GM18508 (cell line): ENCODE measurements around the gene CASP8AP2.
"Not testable (repeated sequence)": the region's sequence is repeated elsewhere in the genome, so short reads cannot be mapped to it uniquely, and the experiment has no call there.

Experiments
- ATAC-seq: cut with Tn5 transposase; IDR thresholded peaks from one replicate; pipeline ENCODE4 v1.9.1; 2021; ENCODE audit warnings: moderate number of reproducible peaks; ENCODE audit not compliant: insufficient read depth, unreplicated experiment

Gene CASP8AP2

DNA sequence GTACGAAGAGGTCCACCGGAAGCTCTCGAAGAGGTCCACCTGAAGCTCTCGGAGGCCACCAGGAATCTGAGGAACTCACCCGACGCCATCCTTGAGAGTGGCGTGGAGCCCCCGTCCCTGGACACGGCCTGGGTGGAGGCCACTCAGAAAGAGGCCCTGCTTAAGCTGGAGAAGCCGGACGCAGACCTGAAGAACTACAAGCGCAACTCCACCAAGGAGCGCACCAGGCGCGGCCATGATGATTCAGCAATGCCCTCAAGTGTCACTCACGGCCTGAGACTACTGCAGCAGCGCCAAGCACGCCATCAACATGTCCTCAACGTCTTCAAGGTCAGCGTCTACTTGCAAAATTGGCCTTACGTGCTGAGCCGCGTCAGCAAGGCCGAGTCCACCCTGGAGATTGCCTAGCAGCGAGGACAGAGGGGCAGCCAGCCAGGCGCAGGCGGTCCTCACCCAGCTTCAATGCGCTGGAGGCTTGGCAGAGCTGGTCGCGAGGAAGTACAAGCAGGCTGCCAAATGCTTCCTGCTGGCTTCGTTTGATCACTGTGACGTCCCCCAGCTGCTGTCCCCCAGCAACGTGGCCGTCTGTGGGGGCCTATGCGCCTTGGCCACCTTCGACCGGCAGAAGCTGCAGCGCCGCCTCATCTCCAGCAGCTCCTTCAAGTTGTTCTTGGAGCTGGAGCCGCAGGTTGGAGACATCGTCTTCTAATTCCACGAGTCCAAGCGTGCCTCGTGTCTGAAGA, 56.9 kb downstream of the CASP8AP2 start:
- no peak for ATAC-seq

DNA sequence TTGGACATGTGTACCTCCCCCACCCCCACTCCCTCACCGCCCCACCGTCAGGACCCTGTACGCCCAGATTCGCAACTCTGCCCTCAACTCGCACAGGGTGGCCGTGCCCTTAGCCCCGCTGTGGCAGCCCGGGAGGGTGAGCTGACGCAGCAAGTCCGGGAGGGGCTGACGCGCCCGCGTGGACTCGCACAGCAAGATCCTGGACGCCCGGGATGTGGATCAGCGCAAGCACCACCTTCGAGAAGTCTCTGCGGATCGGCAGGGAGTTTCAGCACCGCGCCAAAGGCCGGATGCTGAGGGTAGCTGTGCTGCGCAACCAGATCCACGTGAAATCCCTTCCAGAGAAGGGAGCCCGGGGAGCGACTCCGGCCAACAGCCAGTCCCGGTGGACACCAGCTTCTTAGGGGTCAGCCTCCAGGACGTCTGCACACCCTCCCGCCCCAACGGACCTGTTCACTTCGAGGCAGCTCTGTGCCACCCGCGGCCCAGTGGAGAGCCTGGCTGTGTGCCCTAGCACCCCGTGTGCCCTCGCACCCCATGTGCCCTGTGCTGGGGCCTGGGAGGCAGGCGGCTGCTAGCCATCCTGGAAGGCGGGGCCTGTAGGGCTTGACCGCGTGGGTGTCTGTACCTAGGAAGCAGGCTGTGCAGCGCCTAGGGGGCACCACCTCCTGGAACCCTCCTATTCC, 57.9 kb downstream of the CASP8AP2 start:
- no peak for ATAC-seq

DNA sequence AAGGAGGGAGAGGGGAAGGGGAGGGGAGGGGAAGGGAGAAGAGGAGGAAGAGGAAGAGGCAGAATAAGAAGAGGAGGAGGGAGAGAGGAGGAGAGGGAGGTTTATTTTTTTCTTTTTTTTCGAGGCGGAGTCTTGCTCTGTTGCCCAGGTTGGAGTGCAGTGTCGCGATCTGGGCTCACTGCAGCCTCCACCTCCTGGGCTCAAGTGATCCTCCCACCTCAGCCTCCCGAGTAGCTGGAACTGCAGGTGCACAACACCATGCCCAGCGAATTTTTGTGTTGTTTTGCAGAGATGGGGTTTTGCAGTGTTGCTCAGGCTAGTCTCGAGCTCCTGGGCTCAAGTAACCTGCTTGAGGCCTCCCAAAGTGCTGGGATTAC, 58.4 kb downstream of the CASP8AP2 start:
- ATAC-seq: no peak

DNA sequence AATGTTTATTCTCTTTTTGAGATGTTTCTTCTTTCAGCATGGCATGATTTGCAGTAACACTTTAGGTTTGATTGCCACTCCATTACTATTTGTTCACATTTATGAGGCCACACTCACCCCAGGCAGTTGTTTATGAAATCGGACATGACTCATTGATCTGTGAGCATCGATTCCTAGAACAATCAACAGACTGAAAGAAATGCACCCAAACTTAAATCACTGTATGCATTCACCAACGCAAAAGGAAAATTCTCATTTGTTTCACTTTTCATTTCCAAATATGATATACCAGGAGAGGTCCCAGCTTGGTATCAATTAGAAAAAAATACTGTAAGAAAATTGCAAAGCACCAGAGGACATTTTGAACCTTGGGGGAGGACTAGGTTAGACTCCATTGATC, 59.2 kb downstream of the CASP8AP2 start:
- ATAC-seq: no peak

DNA sequence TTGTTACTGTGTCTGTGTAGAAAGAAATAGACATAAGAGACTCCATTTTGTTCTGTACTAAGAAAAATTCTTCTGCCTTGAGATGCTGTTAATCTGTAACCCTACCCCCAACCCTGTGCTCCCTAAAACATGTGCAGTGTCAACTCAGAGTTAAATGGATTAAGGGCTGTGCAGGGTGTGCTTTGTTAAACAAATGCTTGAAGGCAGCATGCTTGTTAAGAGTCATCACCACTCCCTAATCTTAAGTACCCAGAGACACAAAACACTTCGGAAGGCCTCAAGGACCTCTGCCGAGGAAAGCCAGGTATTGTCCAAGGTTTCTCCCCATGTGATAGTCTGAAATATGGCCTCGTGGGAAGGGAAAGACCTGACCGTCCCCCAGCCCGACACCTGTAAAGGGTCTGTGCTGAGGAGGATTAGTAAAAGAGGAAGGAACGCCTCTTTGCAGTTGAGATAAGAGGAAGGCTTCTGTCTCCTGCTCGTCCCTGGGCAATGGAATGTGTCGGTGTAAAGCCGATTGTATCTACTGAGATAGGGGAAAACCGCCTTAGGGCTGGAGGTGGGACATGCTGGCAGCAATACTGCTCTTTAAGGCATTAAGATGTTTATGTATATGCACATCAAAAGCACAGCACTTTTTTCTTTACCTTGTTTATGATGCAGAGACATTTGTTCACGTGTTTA, 61.3 kb downstream of the CASP8AP2 start:
- not testable (repeated sequence) for ATAC-seq

DNA sequence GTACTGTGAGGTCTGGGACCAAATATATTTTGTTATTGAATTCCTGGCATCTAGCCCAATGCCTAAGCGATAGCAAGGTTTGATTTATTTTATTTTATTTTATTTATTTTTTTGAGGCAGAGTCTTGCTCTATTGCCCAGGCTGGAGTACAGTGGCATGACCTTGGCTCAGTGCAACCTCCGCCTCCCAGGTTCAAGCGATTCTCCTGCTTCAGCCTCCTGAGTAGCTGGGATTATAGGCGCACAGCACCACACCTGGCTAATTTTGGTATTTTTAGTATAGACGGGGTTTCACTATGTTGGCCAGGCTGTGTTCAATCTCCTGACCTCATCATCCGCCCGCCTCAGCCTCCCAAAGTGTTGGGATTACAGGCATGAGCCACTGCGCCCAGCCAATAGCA, 62.9 kb downstream of the CASP8AP2 start:
- not testable (repeated sequence) for ATAC-seq

DNA sequence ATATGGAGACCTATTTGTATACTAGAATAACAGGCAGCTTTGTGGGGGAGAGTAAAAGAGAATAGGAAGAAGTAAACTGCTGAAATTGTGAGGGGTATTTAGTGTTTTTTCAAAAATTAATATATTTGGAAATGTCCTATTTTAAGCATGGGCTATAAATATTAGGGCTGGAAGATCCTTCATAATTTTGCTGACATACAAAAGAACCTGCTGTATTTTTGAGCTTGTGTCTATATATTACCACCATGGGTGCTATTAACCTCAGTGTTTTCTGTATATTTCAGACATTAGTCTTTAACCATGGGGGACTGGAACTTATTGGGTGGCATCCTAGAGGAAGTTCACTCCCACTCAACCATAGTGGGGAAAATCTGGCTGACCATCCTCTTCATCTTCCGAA, 64.5 kb downstream of the CASP8AP2 start, which contains the start of gene GJA10:
TSS of gene GJA10 (plus strand) at position 301 of the 400 bp plus-strand sequence. CDS start at position 301, 0 bp downstream.
- no peak for ATAC-seq

DNA sequence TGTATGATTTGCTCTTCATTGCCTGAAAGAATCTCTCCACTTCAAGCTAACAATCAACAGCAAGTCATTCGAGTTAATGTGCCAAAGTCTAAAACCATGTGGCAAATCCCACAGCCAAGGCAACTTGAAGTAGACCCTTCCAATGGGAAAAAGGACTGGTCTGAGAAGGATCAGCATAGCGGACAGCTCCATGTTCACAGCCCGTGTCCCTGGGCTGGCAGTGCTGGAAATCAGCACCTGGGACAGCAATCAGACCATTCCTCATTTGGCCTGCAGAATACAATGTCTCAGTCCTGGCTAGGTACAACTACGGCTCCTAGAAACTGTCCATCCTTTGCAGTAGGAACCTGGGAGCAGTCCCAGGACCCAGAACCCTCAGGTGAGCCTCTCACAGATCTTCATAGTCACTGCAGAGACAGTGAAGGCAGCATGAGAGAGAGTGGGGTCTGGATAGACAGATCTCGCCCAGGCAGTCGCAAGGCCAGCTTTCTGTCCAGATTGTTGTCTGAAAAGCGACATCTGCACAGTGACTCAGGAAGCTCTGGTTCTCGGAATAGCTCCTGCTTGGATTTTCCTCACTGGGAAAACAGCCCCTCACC, 65.7 kb downstream of the CASP8AP2 start:
- no peak for ATAC-seq

DNA sequence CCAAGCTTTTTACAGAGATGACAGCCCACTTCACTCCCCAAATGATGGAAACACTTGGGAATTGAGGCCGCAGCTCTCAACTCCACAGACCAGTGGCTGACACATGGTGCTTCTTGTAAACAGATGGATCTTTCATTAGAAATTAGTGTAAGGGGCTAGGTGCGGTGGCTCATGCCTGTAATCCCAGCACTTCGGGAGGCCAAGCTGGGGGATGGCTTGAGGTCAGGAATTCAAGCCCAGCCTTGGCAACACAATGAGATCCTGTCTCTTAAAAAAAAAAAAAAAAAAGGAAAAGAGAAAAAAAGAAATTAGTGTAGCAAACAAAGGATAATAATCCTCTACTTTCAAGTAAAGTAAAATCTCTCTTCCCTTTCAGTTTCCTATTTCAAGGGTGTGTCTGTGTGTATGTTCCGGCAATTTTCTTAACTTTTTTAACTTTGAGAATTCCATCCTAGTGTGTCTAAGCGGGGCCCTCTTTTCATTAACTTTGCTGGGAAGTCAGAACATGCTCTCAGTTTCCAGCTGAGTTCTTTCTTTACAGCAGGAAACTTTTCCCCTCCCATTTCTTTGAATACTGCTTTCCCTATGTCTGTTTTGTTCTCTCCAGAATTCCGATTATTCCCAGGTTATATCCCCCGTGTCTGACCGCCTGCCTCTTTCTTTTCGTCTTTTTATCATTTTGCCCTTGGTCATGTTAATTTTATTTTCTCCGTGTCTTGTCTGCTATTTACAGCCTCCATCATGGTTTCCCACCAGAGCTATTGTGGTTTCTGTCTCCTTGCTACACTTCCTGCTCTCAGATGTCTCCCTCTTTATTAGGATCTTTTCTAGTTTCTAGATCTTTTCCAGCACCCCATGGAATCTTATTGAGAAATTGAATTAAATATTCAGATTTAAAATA, 80.6 kb downstream of the CASP8AP2 start:
- ATAC-seq: not testable (repeated sequence)

DNA sequence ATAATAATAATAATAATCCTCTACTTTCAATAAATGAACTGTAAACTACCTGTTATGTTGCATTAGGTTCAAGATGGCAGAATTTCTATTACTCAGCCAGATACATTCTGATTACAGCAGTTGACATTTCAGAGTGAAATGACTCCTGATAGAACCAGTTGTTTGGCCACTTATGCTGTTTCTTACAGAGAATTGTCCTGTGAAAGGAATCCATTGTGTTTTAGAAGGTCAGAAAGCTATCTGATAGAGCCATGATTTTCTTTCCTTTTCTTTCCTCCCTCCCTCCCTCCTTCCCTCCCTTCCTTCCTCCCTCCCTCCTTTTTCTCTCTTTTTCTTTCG, 81.2 kb downstream of the CASP8AP2 start:
- no peak for ATAC-seq

DNA sequence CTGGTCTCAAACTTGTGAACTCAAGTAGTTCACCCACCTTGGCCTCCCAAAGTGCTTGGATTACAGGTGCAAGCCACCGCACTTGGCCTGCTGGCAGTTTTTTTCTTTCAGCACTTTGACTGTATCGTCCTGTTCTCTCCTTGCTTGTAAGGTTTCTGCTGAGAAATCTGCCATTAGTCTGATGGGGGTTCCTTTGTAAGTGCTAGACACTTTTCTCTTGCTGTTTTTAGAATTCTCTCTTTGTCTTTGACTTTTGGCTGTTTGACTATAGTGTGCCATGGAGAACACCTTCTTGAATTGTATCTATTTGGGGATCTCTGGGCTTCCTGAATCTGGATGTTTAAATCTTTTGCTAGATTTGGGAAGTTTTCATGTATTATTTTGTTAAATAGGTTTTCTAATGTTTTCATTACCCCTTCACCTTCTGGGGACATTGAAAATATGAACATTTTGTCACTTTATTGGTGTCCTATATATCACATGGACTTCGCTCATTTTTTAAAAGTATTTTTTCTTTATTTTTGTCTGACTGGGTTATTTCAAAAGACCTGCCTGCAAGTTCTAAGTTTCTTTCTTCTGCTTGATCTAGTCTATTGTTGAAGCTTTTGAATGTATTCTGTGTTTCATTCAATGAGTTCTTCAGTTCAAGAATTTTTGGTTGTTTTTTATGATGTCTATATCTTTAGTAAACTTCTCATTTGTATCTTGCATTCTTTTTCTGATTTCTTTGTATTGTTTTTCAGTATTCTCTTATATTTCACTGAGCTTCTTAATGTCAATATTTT, 86.6 kb downstream of the CASP8AP2 start:
- no peak for ATAC-seq

DNA sequence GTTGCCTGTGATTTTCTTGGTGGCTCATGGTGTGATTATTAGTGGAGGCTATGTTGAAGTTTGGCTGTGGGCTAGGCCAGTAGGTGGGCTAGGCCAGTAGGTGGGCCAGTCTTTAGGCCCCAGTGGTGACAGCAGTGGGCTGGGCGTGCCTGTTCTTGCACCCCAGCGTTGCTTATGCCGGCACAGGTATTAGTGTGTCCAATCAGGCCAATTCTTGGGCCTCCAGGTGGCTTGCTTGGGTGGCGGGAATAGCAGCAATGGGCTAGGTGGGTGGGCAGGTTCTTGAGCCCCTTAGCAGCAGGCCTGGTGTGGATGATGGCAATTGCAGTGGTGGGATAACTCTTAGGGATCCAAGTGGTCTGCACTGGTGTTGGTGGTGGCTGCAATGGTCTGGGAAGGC, 87.5 kb downstream of the CASP8AP2 start:
- no peak for ATAC-seq

DNA sequence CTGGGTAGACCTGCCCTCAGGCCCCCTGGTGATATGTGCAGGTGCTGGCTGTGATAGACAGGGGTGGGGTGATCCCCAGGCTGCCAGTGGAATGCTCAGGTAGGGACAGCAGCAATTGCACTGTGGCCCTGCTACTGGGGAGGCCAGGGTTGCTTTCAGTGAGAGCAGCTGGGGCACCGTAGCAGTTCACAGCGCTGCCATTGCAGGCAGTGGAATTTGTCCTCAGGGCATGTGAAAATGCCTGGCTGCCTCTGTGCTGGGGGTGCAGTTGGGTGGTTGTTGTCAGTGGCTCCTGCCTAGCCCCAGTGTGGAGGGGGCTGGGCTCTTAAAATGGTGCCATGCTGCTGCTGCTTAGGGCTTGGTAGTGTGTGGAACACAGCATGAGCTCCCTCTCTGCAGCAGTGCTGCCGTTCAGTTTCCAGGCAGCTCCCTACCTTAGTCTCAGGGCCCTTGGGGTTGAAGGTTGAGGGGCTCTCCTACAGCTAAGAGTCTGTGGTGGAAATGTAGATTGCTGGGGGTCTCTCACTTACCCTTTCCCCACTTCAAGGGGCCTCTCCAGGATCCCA, 88.2 kb downstream of the CASP8AP2 start:
- no peak for ATAC-seq
